Osteoblast (primary cell): ENCODE measurements around the gene NKPD1. TPM values are rescaled to one million over a fixed set of nuclear protein-coding genes. Genes with fewer than 3 reads are reported as not detected.
A peak's percentile ranks its signal among the peaks of the same experiment; 100 is the strongest.

Experiments
- DNase-seq: peaks from one replicate; pipeline ENCODE4 v3.0.0; 2011; ENCODE audit warnings: low spot score, mixed read lengths; ENCODE audit not compliant: insufficient read length; ENCODE audit errors: missing footprints
- H2AFZ ChIP-seq: 2 replicates; pipeline ENCODE4 v1.6.0; 2011; ENCODE audit warnings: mild to moderate bottlenecking, low read length
- H3K27ac ChIP-seq: 2 replicates; pipeline ENCODE4 v1.5.1; 2011; ENCODE audit warnings: mild to moderate bottlenecking, low read depth, low read length, moderate library complexity
- H3K27me3 ChIP-seq: 2 replicates; pipeline ENCODE4 v1.6.0; 2012; ENCODE audit warnings: mild to moderate bottlenecking, control low read depth, inconsistent platforms, low read length, moderate library complexity; ENCODE audit not compliant: insufficient read depth
- H3K36me3 ChIP-seq: 2 replicates; pipeline ENCODE4 v1.5.1; 2011; ENCODE audit warnings: mild to moderate bottlenecking, low read length, control low read depth, moderate library complexity; ENCODE audit not compliant: insufficient read depth
- H3K4me1 ChIP-seq: 2 replicates; pipeline ENCODE4 v1.5.1; 2011; ENCODE audit warnings: mild to moderate bottlenecking, low read length, control low read depth, moderate library complexity; ENCODE audit not compliant: insufficient read depth
- H3K4me2 ChIP-seq: 2 replicates; pipeline ENCODE4 v1.6.0; 2011; ENCODE audit warnings: mild to moderate bottlenecking, low read length; ENCODE audit not compliant: insufficient read depth
- H3K4me3 ChIP-seq: fragments of 200-600 bp; sonication (generic); 3 replicates; pipeline ENCODE4 v1.5.1; 2012; ENCODE audit warnings: mild to moderate bottlenecking, low read length, inconsistent platforms; ENCODE audit not compliant: insufficient read depth
- H3K79me2 ChIP-seq: 2 replicates; pipeline ENCODE4 v1.6.0; 2012; ENCODE audit warnings: mild to moderate bottlenecking, low read length, control low read depth, inconsistent platforms; ENCODE audit not compliant: insufficient read depth
- H3K9me3 ChIP-seq: 2 replicates; pipeline ENCODE4 v1.5.1; 2011; ENCODE audit warnings: low read depth, low read length, control low read depth
- H4K20me1 ChIP-seq: 2 replicates; pipeline ENCODE4 v1.6.0; 2012; ENCODE audit warnings: mild to moderate bottlenecking, low read length, control low read depth; ENCODE audit not compliant: insufficient read depth
- total RNA-seq: library from RNA; depleted of rRNA; stranded (reverse); fragments of >200 nt; gene quantifications from 2 replicates; pipeline ENCODE4 v1.2.3, GENCODE V29; 2012
- TF ChIP-seq, protein P1 (sequence below): IDR thresholded peaks from 2 replicates; pipeline ENCODE4 v1.5.1; 2011; ENCODE audit warnings: mild to moderate bottlenecking, low read depth, low read length, moderate library complexity; ENCODE audit errors: extremely low read depth

Gene NKPD1
- total RNA-seq, 1 donor = not detected

DNA sequence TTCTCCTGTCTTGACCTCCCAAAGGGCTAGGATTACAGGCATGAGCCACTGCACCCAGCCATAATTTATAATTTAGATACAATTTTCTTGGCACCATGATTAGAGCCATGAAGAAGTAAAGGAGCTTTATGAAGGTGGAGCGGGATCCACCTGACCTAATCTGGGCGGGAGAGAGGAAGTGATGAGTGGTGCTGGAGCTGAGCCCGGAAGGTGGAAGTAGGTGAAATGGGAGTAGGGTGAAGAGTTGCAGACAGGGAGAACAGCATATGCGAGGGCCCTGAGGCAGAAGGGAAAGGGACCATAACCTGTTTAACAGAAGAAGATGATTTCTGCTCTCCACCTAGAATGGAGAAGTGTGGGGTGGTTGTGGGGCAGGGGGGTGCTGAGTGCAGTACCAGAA is 22.0 kb upstream of the NKPD1 start:
- Histone ChIP-seq H3K9me3 (no peaks in the 10 kb centered on the region), H3K36me3 (peaks cover 9% of the 10 kb centered on the region), H3K4me1 (peaks cover 9% of the 10 kb centered on the region), H3K79me2 (peaks cover 28% of the 10 kb centered on the region), H3K4me3 (no peak overlapping the region), H3K27ac (no peak overlapping the region), H3K4me2 (no peak overlapping the region), H2AFZ (no peak overlapping the region), H4K20me1 (peaks cover 13% of the 10 kb centered on the region), H3K27me3 (no peaks in the 10 kb centered on the region)
- TF ChIP-seq, protein P1, sequence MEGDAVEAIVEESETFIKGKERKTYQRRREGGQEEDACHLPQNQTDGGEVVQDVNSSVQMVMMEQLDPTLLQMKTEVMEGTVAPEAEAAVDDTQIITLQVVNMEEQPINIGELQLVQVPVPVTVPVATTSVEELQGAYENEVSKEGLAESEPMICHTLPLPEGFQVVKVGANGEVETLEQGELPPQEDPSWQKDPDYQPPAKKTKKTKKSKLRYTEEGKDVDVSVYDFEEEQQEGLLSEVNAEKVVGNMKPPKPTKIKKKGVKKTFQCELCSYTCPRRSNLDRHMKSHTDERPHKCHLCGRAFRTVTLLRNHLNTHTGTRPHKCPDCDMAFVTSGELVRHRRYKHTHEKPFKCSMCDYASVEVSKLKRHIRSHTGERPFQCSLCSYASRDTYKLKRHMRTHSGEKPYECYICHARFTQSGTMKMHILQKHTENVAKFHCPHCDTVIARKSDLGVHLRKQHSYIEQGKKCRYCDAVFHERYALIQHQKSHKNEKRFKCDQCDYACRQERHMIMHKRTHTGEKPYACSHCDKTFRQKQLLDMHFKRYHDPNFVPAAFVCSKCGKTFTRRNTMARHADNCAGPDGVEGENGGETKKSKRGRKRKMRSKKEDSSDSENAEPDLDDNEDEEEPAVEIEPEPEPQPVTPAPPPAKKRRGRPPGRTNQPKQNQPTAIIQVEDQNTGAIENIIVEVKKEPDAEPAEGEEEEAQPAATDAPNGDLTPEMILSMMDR = no peak
- DNase-seq = peak; percentile 30

DNA sequence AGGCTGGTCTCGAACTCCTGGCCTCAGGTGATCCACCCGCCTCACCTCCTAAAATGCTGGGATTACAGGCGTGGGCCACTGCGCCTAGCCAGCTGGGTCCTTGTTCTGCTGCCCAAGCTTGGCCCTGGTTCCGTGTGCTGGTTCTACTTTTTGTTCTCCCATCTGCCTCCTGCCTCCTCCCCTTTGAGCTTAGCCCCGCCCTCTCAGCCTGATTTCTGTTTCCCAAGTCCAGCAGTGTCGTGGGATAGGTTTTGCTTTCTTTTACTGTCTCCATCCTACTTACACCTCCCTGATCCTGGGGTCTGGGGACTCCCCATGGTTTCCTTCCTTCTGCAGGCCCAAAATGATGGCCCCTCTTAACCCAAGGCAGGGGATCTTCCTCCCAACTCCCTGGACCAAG is 20.2 kb upstream of the NKPD1 start:
- no peak overlapping the region for H2AFZ ChIP-seq
- peaks cover 9% of the 10 kb centered on the region for H3K36me3 ChIP-seq
- no peaks in the 10 kb centered on the region for H3K27me3 ChIP-seq
- H3K79me2 ChIP-seq = peaks cover 31% of the 10 kb centered on the region
- peaks cover 18% of the 10 kb centered on the region for H3K4me1 ChIP-seq
- TF ChIP-seq, protein P1 = no peak
- peak; percentile 60 for DNase-seq
- peaks cover 10% of the 10 kb centered on the region for H4K20me1 ChIP-seq
- no peaks in the 10 kb centered on the region for H3K9me3 ChIP-seq
- no peak overlapping the region for H3K27ac ChIP-seq
- H3K4me3 ChIP-seq = no peak overlapping the region
- peak overlapping the region; percentile 16 for H3K4me2 ChIP-seq

GRCh38 chr19:45179892-45180370 is 19.1 kb upstream of the NKPD1 start:
- peak overlapping the region; percentile 89 for H3K4me3 ChIP-seq
- H3K79me2 ChIP-seq = peaks cover 31% of the 10 kb centered on the region
- H3K4me2 ChIP-seq = peak overlapping the region; percentile 97
- peak overlapping the region; percentile 65 for H2AFZ ChIP-seq
- TF ChIP-seq, protein P1 = no peak
- peaks cover 9% of the 10 kb centered on the region for H3K36me3 ChIP-seq
- no peaks in the 10 kb centered on the region for H3K9me3 ChIP-seq
- H4K20me1 ChIP-seq = peaks cover 7% of the 10 kb centered on the region
- peaks cover 19% of the 10 kb centered on the region for H3K4me1 ChIP-seq
- DNase-seq = no peak
- no peaks in the 10 kb centered on the region for H3K27me3 ChIP-seq
- peak overlapping the region; percentile 95 for H3K27ac ChIP-seq

GRCh38 chr19:45179072-45179891 is 18.5 kb upstream of the NKPD1 start:
- peak overlapping the region; percentile 95 for H3K27ac ChIP-seq
- peak; percentile 91 for DNase-seq
- H3K9me3 ChIP-seq = no peaks in the 10 kb centered on the region
- H3K4me2 ChIP-seq = peak overlapping the region; percentile 97
- H3K27me3 ChIP-seq = no peaks in the 10 kb centered on the region
- peak overlapping the region; percentile 89 for H3K4me3 ChIP-seq
- TF ChIP-seq, protein P1 = no peak
- peaks cover 7% of the 10 kb centered on the region for H4K20me1 ChIP-seq
- H3K4me1 ChIP-seq = peaks cover 23% of the 10 kb centered on the region
- H3K36me3 ChIP-seq = peaks cover 9% of the 10 kb centered on the region
- H2AFZ ChIP-seq = peak overlapping the region; percentile 73
- peaks cover 31% of the 10 kb centered on the region for H3K79me2 ChIP-seq
